ENCODE data around the gene CAMKMT. TPM values are rescaled to one million over a fixed set of nuclear protein-coding genes. Genes with fewer than 3 reads are reported as not detected.

CAMKMT gene
- total and polyA plus RNA-seq, 2 experiments from 2014 or later = 26.5 to 29.5 TPM

DNA sequence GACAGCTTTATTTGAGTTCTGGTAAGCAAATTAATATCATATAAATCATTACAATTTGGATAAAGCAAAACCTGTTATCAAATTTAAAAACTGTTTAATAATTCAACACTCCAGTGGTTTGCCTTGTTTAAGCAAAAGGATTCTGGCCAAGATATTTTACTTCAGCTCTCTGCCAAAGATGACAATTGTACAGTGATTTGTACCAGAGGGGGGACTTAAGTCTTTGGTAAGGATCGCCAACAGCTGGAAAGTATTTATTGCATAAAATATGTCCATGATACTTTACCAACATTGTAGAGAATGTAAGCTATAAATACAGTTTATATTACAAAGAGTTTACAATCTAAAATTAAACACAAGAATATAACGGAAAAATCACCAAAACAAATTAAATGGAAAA, 14.2 kb upstream of the CAMKMT start:
- Histone ChIP-seq H4K20me1 (replicated peaks; ENCODE audit: insufficient read depth) (no peaks in the 10 kb centered on the region; the same call in 1 of the 2 replicates), H3K79me2 (replicated peaks; ENCODE audit: insufficient read depth) (no peaks in the 10 kb centered on the region; the same call in 1 of the 2 replicates), H2AFZ (no peak overlapping the region), H3K4me2 (no peak overlapping the region), H3F3A (replicated peaks; ENCODE audit: low read depth) (no peaks in the 10 kb centered on the region), H3K27ac (ENCODE audit: low read depth) (no peak overlapping the region), H3K36me3 (ENCODE audit: insufficient read depth) (no peaks in the 10 kb centered on the region; the same call in 1 of the 2 replicates), H3K4me3 (no peak overlapping the region), H3K27me3 (ENCODE audit: insufficient read depth) (no peaks in the 10 kb centered on the region), H3K9me2 (ENCODE audit: insufficient read depth) (no peaks in the 10 kb centered on the region), H3K4me1 (ENCODE audit: insufficient read depth) (no peaks in the 10 kb centered on the region; the same call in 1 of the 2 replicates)
- H3K27ac Mint-ChIP-seq = no peak overlapping the region
- no peak for DNase-seq (ENCODE audit: low spot score)
- peaks cover 3% of the 10 kb centered on the region; the same call in 2 of the 3 replicates for H3K36me3 Mint-ChIP-seq (ENCODE audit: low read depth)
- TF ChIP-seq EZH2phosphoT487 (IDR thresholded peaks at IDR 0.05; ENCODE audit: unreplicated experiment) (no peak), POLR2AphosphoS5 (IDR thresholded peaks at IDR 0.05; ENCODE audit: low read depth) (no peak), EZH2 (IDR thresholded peaks at IDR 0.05; ENCODE audit: low read depth, unreplicated experiment) (no peak), NANOG (IDR thresholded peaks at IDR 0.05; ENCODE audit: borderline replicate concordance) (no peak), STAT1 (IDR thresholded peaks at IDR 0.05; ENCODE audit: unreplicated experiment) (no peak), ZNF331 (CRISPR knock-in tag; IDR thresholded peaks at IDR 0.05; ENCODE audit: low read depth) (no peak), JUNB (IDR thresholded peaks at IDR 0.05; ENCODE audit: unreplicated experiment) (no peak), CREB1 (CRISPR knock-in tag; IDR thresholded peaks at IDR 0.05; ENCODE audit: low read depth) (no peak), ETS1 (IDR thresholded peaks at IDR 0.05) (no peak), ZNF462 (CRISPR knock-in tag; IDR thresholded peaks at IDR 0.05) (no peak), ZNF114 (CRISPR knock-in tag; IDR thresholded peaks at IDR 0.05) (no peak)
- TF ChIP-seq, protein P1, sequence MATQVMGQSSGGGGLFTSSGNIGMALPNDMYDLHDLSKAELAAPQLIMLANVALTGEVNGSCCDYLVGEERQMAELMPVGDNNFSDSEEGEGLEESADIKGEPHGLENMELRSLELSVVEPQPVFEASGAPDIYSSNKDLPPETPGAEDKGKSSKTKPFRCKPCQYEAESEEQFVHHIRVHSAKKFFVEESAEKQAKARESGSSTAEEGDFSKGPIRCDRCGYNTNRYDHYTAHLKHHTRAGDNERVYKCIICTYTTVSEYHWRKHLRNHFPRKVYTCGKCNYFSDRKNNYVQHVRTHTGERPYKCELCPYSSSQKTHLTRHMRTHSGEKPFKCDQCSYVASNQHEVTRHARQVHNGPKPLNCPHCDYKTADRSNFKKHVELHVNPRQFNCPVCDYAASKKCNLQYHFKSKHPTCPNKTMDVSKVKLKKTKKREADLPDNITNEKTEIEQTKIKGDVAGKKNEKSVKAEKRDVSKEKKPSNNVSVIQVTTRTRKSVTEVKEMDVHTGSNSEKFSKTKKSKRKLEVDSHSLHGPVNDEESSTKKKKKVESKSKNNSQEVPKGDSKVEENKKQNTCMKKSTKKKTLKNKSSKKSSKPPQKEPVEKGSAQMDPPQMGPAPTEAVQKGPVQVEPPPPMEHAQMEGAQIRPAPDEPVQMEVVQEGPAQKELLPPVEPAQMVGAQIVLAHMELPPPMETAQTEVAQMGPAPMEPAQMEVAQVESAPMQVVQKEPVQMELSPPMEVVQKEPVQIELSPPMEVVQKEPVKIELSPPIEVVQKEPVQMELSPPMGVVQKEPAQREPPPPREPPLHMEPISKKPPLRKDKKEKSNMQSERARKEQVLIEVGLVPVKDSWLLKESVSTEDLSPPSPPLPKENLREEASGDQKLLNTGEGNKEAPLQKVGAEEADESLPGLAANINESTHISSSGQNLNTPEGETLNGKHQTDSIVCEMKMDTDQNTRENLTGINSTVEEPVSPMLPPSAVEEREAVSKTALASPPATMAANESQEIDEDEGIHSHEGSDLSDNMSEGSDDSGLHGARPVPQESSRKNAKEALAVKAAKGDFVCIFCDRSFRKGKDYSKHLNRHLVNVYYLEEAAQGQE (IDR thresholded peaks at IDR 0.05; ENCODE audit: unreplicated experiment) = no peak
- TF ChIP-seq, protein P2, sequence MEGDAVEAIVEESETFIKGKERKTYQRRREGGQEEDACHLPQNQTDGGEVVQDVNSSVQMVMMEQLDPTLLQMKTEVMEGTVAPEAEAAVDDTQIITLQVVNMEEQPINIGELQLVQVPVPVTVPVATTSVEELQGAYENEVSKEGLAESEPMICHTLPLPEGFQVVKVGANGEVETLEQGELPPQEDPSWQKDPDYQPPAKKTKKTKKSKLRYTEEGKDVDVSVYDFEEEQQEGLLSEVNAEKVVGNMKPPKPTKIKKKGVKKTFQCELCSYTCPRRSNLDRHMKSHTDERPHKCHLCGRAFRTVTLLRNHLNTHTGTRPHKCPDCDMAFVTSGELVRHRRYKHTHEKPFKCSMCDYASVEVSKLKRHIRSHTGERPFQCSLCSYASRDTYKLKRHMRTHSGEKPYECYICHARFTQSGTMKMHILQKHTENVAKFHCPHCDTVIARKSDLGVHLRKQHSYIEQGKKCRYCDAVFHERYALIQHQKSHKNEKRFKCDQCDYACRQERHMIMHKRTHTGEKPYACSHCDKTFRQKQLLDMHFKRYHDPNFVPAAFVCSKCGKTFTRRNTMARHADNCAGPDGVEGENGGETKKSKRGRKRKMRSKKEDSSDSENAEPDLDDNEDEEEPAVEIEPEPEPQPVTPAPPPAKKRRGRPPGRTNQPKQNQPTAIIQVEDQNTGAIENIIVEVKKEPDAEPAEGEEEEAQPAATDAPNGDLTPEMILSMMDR (conservative IDR thresholded peaks at IDR 0.05; ENCODE audit: low read depth in 2 of 2) = no peak
- peaks cover 1% of the 10 kb centered on the region for H3K27me3 Mint-ChIP-seq (ENCODE audit: insufficient read depth, low read depth, poor library complexity)
- peaks cover 13% of the 10 kb centered on the region for H3K4me1 Mint-ChIP-seq
- H3K4me3 Mint-ChIP-seq = no peak overlapping the region
- no peak for ATAC-seq
- H3K9me3 Mint-ChIP-seq = no peaks in the 10 kb centered on the region

Data from GM23338 (cell line).